ENCODE results near the gene LRBA.
"Not testable (repeated sequence)": the region's sequence is repeated elsewhere in the genome, so short reads cannot be mapped to it uniquely, and the experiment has no call there.

The LRBA gene

GRCh38 chr4:150564967-150565366 is 450.1 kb downstream of the LRBA start:
- H3K27me3 ChIP-seq (ENCODE audit: insufficient read depth, low read length); H3K4me1 ChIP-seq (ENCODE audit: insufficient read depth, low read length); H3K4me3 ChIP-seq (ENCODE audit: low read length); H3K36me3 ChIP-seq (ENCODE audit: insufficient read depth, low read length); H2AFZ ChIP-seq (ENCODE audit: low read depth, low read length); H3K9me3 ChIP-seq (ENCODE audit: low read length): not testable (repeated sequence)

GRCh38 chr4:150562751-150563150 is 452.3 kb downstream of the LRBA start:
- no peaks in the 10 kb centered on the region for H3K9me3 ChIP-seq (ENCODE audit: low read length)
- no peaks in the 10 kb centered on the region for H3K27me3 ChIP-seq (ENCODE audit: insufficient read depth, low read length)
- no peak overlapping the region for H2AFZ ChIP-seq (ENCODE audit: low read depth, low read length)
- H3K36me3 ChIP-seq (ENCODE audit: insufficient read depth, low read length) = no peaks in the 10 kb centered on the region
- H3K4me1 ChIP-seq (ENCODE audit: insufficient read depth, low read length) = no peaks in the 10 kb centered on the region
- H3K4me3 ChIP-seq (ENCODE audit: low read length) = no peak overlapping the region

GRCh38 chr4:150562250-150562649 is 452.8 kb downstream of the LRBA start:
- no peak overlapping the region for H3K4me3 ChIP-seq (ENCODE audit: low read length)
- H3K36me3 ChIP-seq (ENCODE audit: insufficient read depth, low read length) = no peaks in the 10 kb centered on the region
- no peaks in the 10 kb centered on the region for H3K9me3 ChIP-seq (ENCODE audit: low read length)
- H3K27me3 ChIP-seq (ENCODE audit: insufficient read depth, low read length) = no peaks in the 10 kb centered on the region
- no peaks in the 10 kb centered on the region for H3K4me1 ChIP-seq (ENCODE audit: insufficient read depth, low read length)
- no peak overlapping the region for H2AFZ ChIP-seq (ENCODE audit: low read depth, low read length)

GRCh38 chr4:150561143-150561737 is 453.8 kb downstream of the LRBA start:
- no peaks in the 10 kb centered on the region for H3K4me1 ChIP-seq (ENCODE audit: insufficient read depth, low read length)
- H2AFZ ChIP-seq (ENCODE audit: low read depth, low read length) = no peak overlapping the region
- no peak overlapping the region for H3K4me3 ChIP-seq (ENCODE audit: low read length)
- H3K27me3 ChIP-seq (ENCODE audit: insufficient read depth, low read length) = no peaks in the 10 kb centered on the region
- no peaks in the 10 kb centered on the region for H3K9me3 ChIP-seq (ENCODE audit: low read length)
- H3K36me3 ChIP-seq (ENCODE audit: insufficient read depth, low read length) = no peaks in the 10 kb centered on the region

GRCh38 chr4:150557811-150558210 is 457.3 kb downstream of the LRBA start:
- not testable (repeated sequence) for H3K4me3 ChIP-seq (ENCODE audit: low read length); H2AFZ ChIP-seq (ENCODE audit: low read depth, low read length); H3K9me3 ChIP-seq (ENCODE audit: low read length); H3K4me1 ChIP-seq (ENCODE audit: insufficient read depth, low read length); H3K36me3 ChIP-seq (ENCODE audit: insufficient read depth, low read length); H3K27me3 ChIP-seq (ENCODE audit: insufficient read depth, low read length)

- H3K4me3 ChIP-seq (ENCODE audit: low read length) = no peak overlapping the region
- H3K27me3 ChIP-seq (ENCODE audit: insufficient read depth, low read length) = no peaks in the 10 kb centered on the region
- H3K4me1 ChIP-seq (ENCODE audit: insufficient read depth, low read length) = peaks cover 8% of the 10 kb centered on the region
Observed at GRCh38 chr4:150547154-150547838, 467.8 kb downstream of the LRBA start.

GRCh38 chr4:150546286-150546685 is 468.8 kb downstream of the LRBA start:
- no peak overlapping the region for H3K4me3 ChIP-seq (ENCODE audit: low read length)
- peaks cover 8% of the 10 kb centered on the region for H3K4me1 ChIP-seq (ENCODE audit: insufficient read depth, low read length)
- H3K9me3 ChIP-seq (ENCODE audit: low read length) = no peaks in the 10 kb centered on the region
- peak overlapping the region; percentile 71 for H2AFZ ChIP-seq (ENCODE audit: low read depth, low read length)
- no peaks in the 10 kb centered on the region for H3K36me3 ChIP-seq (ENCODE audit: insufficient read depth, low read length)
- H3K27me3 ChIP-seq (ENCODE audit: insufficient read depth, low read length) = no peaks in the 10 kb centered on the region

More at GRCh38 chr4:150547154-150547838, 467.8 kb downstream of the LRBA start:
- Histone ChIP-seq H3K36me3 (ENCODE audit: insufficient read depth, low read length) (no peaks in the 10 kb centered on the region), H2AFZ (ENCODE audit: low read depth, low read length) (no peak overlapping the region), H3K9me3 (ENCODE audit: low read length) (no peaks in the 10 kb centered on the region)

- H3K4me3 ChIP-seq (ENCODE audit: low read length) = no peak overlapping the region
- H3K9me3 ChIP-seq (ENCODE audit: low read length) = no peaks in the 10 kb centered on the region
- peaks cover 16% of the 10 kb centered on the region for H3K4me1 ChIP-seq (ENCODE audit: insufficient read depth, low read length)
- H3K36me3 ChIP-seq (ENCODE audit: insufficient read depth, low read length) = no peaks in the 10 kb centered on the region
- no peaks in the 10 kb centered on the region for H3K27me3 ChIP-seq (ENCODE audit: insufficient read depth, low read length)
- H2AFZ ChIP-seq (ENCODE audit: low read depth, low read length) = no peak overlapping the region
Observed at GRCh38 chr4:150543042-150543441, 472.0 kb downstream of the LRBA start.

GRCh38 chr4:150541681-150542080 is 473.4 kb downstream of the LRBA start:
- no peak overlapping the region for H2AFZ ChIP-seq (ENCODE audit: low read depth, low read length)
- no peaks in the 10 kb centered on the region for H3K9me3 ChIP-seq (ENCODE audit: low read length)
- H3K36me3 ChIP-seq (ENCODE audit: insufficient read depth, low read length) = no peaks in the 10 kb centered on the region
- no peaks in the 10 kb centered on the region for H3K27me3 ChIP-seq (ENCODE audit: insufficient read depth, low read length)
- no peak overlapping the region for H3K4me3 ChIP-seq (ENCODE audit: low read length)
- peaks cover 16% of the 10 kb centered on the region for H3K4me1 ChIP-seq (ENCODE audit: insufficient read depth, low read length)

- no peaks in the 10 kb centered on the region for H3K27me3 ChIP-seq (ENCODE audit: insufficient read depth, low read length)
- H2AFZ ChIP-seq (ENCODE audit: low read depth, low read length) = no peak overlapping the region
- H3K4me1 ChIP-seq (ENCODE audit: insufficient read depth, low read length) = peaks cover 11% of the 10 kb centered on the region
- no peak overlapping the region for H3K4me3 ChIP-seq (ENCODE audit: low read length)
- H3K9me3 ChIP-seq (ENCODE audit: low read length) = no peaks in the 10 kb centered on the region
- H3K36me3 ChIP-seq (ENCODE audit: insufficient read depth, low read length) = no peaks in the 10 kb centered on the region
Observed at GRCh38 chr4:150540959-150541360, 474.1 kb downstream of the LRBA start.

- Histone ChIP-seq H3K36me3 (ENCODE audit: insufficient read depth, low read length) (no peaks in the 10 kb centered on the region), H3K4me3 (ENCODE audit: low read length) (no peak overlapping the region), H3K4me1 (ENCODE audit: insufficient read depth, low read length) (peaks cover 8% of the 10 kb centered on the region), H2AFZ (ENCODE audit: low read depth, low read length) (no peak overlapping the region), H3K27me3 (ENCODE audit: insufficient read depth, low read length) (no peaks in the 10 kb centered on the region), H3K9me3 (ENCODE audit: low read length) (no peaks in the 10 kb centered on the region)
Observed at GRCh38 chr4:150540536-150540935, 474.5 kb downstream of the LRBA start.

- H3K4me3 ChIP-seq (ENCODE audit: low read length); H3K27me3 ChIP-seq (ENCODE audit: insufficient read depth, low read length); H3K9me3 ChIP-seq (ENCODE audit: low read length); H3K4me1 ChIP-seq (ENCODE audit: insufficient read depth, low read length); H3K36me3 ChIP-seq (ENCODE audit: insufficient read depth, low read length); H2AFZ ChIP-seq (ENCODE audit: low read depth, low read length): not testable (repeated sequence)
Observed at GRCh38 chr4:150537911-150538310, 477.2 kb downstream of the LRBA start.

- Histone ChIP-seq H3K27me3 (ENCODE audit: insufficient read depth, low read length) (no peaks in the 10 kb centered on the region), H2AFZ (ENCODE audit: low read depth, low read length) (no peak overlapping the region)
Observed at GRCh38 chr4:150534818-150535217, 480.3 kb downstream of the LRBA start.

GRCh38 chr4:150533673-150534072 is 481.4 kb downstream of the LRBA start:
- H3K9me3 ChIP-seq (ENCODE audit: low read length) = no peaks in the 10 kb centered on the region
- no peak overlapping the region for H3K4me3 ChIP-seq (ENCODE audit: low read length)
- no peaks in the 10 kb centered on the region for H3K27me3 ChIP-seq (ENCODE audit: insufficient read depth, low read length)
- H3K4me1 ChIP-seq (ENCODE audit: insufficient read depth, low read length) = no peaks in the 10 kb centered on the region
- no peak overlapping the region for H2AFZ ChIP-seq (ENCODE audit: low read depth, low read length)
- H3K36me3 ChIP-seq (ENCODE audit: insufficient read depth, low read length) = no peaks in the 10 kb centered on the region

More at GRCh38 chr4:150534818-150535217, 480.3 kb downstream of the LRBA start:
- Histone ChIP-seq H3K4me3 (ENCODE audit: low read length) (no peak overlapping the region), H3K9me3 (ENCODE audit: low read length) (no peaks in the 10 kb centered on the region), H3K4me1 (ENCODE audit: insufficient read depth, low read length) (no peaks in the 10 kb centered on the region), H3K36me3 (ENCODE audit: insufficient read depth, low read length) (no peaks in the 10 kb centered on the region)
